NB4 (cell line): ENCODE results near the gene CCDC81.

Experiments used
- MYC ChIP-seq: IDR thresholded peaks from 2 replicates; pipeline ENCODE4 v1.6.1; 2011; ENCODE audit warnings: low read depth, low read length
- TF ChIP-seq, protein P1 (sequence below): IDR thresholded peaks from one replicate; pipeline ENCODE4 v1.5.1; 2012; ENCODE audit warnings: low read depth, low read length

DNA sequence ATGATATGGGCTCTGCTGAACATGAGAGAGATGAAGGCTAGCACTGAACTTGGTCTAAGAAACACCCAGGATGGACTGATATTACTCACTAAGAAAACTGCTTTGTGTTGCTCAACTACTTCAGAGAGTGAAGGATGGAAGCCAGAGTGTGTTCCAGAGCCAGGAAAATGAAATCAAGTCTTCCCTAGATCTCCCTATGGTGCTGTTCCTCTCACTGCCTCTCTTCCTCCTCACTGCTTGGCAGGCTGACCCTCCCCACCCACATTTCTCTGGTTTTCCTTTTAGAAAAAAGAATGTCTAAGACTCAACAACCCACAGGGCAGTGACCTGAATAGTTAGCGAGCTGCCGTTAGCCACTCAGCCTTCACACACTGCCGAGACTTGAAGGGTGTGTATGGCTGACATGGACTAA, 65.6 kb downstream of the CCDC81 start:
- TF ChIP-seq MYC = no peak
- TF ChIP-seq, protein P1, sequence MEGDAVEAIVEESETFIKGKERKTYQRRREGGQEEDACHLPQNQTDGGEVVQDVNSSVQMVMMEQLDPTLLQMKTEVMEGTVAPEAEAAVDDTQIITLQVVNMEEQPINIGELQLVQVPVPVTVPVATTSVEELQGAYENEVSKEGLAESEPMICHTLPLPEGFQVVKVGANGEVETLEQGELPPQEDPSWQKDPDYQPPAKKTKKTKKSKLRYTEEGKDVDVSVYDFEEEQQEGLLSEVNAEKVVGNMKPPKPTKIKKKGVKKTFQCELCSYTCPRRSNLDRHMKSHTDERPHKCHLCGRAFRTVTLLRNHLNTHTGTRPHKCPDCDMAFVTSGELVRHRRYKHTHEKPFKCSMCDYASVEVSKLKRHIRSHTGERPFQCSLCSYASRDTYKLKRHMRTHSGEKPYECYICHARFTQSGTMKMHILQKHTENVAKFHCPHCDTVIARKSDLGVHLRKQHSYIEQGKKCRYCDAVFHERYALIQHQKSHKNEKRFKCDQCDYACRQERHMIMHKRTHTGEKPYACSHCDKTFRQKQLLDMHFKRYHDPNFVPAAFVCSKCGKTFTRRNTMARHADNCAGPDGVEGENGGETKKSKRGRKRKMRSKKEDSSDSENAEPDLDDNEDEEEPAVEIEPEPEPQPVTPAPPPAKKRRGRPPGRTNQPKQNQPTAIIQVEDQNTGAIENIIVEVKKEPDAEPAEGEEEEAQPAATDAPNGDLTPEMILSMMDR = no peak
